AG08395 (cell line): Measurements from ENCODE around the gene MKKS.

ENCODE experiments used
- DNase-seq: peaks from one replicate; pipeline ENCODE4 v3.0.0; 2012; ENCODE audit warnings: mixed read lengths, low spot score

MKKS gene

DNA sequence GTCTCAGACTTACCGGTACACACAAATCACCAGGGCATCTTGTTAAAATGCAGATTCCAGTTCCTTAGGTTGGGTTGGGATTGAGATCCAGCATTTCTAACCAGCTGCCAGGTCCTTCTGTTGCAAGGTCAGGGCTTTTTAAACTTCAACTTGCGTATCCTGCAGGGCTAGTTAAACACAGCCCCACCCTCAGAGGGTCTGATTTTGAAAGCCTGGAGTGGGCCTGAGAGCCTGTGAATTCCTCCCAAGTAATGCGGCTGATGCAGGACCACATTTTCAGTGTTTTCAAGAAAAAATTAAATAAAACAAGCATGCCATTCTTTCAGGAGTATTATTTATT is 65.3 kb downstream of the MKKS start:
- no peak for DNase-seq

DNA sequence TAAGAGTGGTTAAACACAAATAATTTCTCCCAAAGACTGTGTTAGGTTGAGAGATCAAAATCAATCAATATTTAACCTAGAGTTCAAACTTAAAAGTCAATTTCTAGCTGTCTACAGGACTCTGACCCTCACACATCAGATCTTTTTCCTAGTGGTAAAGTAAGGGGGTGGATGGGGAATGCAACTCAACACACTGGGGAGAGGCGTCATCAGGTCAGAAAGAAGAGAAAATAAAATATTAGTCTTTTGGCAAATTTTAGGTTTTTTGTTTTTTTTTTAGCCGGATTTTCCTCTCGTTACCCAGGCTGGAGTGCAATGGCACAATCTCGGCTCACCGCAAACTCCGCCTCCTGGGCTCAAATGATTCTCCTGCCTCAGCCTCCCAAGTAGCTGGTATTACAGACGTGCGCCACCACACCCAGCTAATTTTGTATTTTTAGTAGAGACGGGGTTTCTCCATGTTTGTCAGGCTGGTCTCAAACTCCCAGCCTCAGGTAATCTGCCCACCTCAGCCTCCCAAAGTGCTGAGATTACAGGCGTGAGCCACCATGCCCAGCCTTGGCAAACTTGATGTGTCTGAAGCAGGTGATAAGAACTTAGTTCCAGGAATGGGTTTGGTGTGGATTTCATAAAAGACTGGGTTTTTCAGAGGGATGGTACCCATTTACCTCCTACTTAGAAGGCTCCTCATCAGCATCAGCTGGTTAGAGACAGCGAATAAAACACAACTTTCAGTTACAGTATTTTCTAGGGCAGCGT is 65.9 kb downstream of the MKKS start:
- no peak for DNase-seq

DNA sequence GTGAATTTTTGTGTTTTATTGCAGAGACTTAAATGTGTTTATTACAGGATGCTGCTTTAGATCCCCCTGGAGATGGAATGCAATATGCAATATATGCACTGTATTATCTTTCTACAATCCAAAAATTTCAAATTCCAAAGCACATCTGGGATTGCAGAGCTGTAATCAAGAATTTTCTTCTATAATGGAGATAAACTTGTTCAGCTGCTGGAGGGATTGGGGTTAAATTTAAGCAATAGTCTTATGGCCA is 66.4 kb downstream of the MKKS start:
- DNase-seq: no peak

DNA sequence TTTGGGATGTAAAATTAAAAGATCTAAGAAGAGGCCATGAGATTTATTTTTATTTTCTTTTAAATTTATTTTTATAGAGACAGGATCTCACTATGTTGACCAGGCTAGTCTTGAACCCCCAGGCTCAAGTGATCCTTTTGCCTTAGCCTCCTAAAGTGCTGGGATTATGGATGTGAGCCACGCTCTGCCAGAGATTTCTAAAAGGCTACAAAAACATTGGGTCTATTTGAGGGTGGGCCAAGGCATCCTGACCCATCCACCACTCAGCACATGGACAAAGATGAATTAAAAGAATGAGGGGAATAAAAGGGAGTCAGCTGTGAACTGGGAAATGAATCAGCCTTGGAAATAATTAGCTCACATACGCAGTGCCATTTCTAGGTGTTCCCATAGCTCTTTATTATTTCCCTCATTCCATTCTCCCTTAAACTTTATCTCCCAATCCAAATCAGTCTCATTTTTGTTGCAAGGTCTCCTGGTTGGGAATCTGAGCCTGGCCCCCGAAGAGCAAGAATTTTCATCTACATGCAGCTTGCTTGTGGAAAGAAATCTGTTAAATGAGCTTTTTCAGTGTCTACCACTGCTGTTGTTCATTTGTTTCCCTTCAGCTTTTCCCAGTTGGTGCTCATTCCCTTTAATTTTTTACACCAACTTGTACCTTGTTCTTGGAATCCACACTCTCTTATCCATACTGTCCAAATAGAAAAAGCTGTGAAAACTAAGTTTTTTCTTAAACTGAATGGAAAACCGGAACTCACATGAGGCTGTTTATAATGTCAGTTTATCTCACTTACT is 66.9 kb downstream of the MKKS start:
- no peak for DNase-seq

DNA sequence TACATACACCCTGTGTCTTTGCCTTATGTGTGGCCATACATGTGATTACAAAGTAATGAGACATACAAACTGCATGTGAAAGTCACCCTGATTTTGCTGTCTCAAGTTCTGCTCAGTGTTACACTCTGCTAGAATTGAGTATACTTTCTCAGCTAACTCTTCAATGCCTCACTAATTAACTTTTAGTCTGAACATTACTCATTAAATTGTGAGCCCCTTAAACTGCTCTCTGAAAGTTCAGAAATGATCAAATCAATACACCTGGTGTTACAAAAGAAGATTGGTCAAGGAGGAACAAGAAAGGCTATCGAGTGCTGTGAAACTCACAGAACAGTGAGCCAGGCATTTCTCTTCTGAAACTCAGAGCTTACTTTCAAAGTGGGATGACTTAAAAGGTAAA is 71.3 kb downstream of the MKKS start:
- no peak for DNase-seq

DNA sequence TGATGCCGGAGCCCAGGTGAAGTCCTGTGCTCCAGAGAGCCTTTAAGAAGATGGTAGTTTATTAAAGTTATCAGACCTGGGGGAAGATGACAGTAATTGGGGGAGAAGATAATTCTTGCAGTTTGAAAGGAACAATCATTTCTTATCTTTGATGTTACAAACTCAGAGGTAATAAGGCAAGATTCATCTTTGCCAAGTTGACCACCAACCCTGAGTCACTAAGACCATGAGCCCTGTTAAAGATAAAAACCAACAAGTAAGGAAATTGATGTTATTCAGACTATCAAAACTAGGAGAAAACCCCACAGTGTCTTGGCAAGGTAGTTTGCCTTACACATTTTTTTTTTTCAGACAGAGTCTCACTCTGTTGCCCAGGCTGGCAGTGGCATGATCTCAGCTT is 73.1 kb downstream of the MKKS start:
- DNase-seq: no peak

DNA sequence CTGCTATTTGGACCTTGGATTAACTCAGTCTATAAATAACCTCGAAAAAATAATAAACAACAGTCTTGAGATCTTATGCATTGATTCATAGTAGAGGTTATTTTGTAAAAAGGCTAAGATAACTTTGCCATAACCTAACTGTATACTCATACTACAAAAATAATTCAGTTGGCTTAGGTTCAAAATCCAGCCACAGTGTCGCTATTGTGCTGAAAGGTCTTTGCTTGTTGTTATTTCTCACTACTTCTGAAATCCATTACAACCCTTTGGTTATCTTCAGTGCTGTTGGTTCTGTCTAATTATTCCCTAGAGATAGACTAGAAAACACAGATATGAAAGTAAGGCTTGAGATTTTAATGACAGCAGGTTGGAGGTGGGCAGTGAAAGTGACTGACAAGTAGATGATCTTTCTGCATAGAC is 74.4 kb downstream of the MKKS start:
- no peak for DNase-seq

DNA sequence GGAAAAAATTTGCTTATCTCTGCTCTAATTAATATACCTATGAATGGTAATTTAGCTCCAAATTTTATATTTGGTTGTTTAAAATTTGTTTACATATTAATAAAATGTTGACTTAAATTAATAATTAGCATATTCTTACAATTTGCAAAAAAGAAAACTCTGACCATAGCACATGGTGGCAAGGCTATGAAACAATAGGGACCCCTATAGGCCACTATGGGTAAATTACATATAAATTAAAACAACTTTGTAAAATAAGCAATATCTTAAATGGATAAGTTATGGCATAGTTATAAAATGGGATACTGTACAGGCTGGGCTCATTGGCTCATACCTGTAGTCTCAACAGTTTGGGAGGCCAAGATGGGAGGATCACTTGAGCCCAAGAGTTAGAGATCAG is 76.0 kb downstream of the MKKS start:
- DNase-seq: peak; percentile 34

DNA sequence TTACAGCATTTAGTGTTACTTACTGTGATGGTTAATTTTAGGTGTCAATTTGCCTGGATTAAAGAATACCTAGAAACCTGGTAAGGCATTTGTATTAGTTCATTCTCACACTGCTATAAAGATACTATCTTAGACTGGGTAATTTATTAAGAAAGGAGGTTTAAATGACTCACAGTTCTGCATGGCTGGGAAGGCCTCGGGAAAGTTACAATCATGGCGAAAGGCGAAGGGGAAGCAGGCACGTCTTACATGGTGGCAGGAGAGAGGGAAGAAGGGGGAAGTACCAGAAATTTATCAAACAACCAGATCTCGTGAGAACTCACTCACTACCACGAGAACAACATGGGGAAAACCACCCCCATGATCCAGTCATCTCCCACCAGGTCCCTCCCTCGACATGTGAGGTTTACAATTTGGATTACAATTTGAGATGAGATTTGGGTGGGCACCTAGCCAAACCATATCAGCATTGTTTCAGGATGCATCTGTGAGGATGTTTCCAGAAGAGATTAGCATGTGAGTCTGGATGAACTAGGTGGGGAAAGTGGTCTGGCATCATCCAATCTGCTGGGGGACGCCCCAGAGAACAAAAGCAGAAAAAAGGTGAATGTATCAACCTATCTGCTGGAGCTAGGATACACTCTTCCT is 76.8 kb downstream of the MKKS start:
- no peak for DNase-seq

DNA sequence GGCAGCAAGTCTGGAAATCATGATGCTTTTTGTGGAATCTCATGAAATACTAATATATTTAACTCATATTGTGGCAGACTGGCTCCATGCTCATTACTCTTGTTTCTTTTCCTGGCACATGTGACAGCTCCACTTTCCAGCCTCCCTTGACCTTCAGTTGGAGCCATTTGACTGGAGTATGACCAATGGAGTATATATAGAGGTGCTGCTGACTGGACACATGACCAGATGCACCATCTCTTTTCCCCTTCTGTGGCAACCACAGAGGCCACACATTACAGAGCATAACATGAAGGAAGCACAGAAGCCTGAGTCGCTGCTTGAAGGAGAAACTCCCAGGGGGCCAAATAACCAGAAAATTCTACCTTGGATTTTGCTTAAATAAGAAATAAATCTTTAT is 77.4 kb downstream of the MKKS start:
- DNase-seq: no peak

DNA sequence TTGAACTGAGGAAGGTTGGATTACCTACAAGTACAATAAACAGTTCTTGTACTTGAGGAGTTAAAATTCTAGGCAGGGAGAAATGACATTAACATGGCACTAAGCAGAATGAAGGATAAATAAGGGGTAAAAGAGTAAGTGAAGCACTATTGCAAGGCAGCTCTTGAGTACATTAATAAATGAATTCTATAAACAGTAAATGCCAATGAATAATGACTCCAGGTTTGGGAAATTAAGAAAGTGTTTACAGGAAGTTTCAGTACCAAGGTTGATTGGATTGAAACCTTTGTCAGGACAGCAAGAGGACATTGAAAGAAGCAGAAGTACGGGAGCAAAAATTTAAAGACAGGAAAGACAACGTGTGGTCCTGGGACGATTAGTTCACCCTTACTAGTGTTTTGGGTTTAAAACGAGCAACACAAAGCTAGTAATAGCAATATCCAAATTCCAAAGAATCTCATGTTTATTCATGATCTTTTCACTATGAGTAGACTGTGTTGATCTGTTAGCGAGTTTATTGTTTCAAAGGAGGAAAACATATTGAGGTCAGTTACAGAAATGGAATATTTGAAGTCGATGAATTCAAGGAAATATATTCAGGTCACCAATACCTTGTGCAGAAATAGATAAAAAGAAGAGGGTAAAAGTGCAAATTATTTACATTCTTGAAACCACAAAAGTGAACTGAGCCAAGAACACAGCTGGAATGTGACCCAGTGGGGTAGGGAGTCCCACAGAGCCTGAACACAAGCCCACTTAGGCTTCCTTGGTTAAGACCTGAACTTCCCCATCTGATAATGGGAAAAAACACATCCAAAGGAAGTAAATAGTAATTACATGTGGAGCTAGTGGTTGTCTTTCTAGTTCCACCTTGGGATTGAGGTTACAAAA is 80.8 kb downstream of the MKKS start:
- no peak for DNase-seq
